NK-92 treated with Interleukin-12 subunit alpha and Interleukin-12 subunit beta, amount 100 ng/mL, for 24 hours (cell line): ENCODE results near the gene TAAR8.
"Not testable (repeated sequence)": the region's sequence is repeated elsewhere in the genome, so short reads cannot be mapped to it uniquely, and the experiment has no call there.

Source experiments
- DNase-seq: peaks from one replicate; lab custom pipeline; 2025; lab: John Stamatoyannopoulos, UW

TAAR8 gene

GRCh38 chr6:132548746-132549463 lies 3.6 kb upstream of the TAAR8 start:
- DNase-seq, result no peak

GRCh38 chr6:132551214-132551613 lies 1.3 kb upstream of the TAAR8 start:
- DNase-seq, result no peak

- DNase-seq, result not testable (repeated sequence)
Measured at GRCh38 chr6:132560087-132560486, 7.6 kb downstream of the TAAR8 start.

GRCh38 chr6:132566404-132566803 lies 13.9 kb downstream of the TAAR8 start:
- no peak for DNase-seq

- no peak for DNase-seq
Measured at GRCh38 chr6:132567566-132567965, 15.1 kb downstream of the TAAR8 start.

GRCh38 chr6:132568611-132569010 lies 16.1 kb downstream of the TAAR8 start:
- no peak for DNase-seq

GRCh38 chr6:132569170-132569569 lies 16.7 kb downstream of the TAAR8 start:
- DNase-seq, result no peak

GRCh38 chr6:132570221-132570777 lies 17.8 kb downstream of the TAAR8 start, which contains the start of gene TAAR6:
Gene TAAR6 (plus strand): TSS chr6:132570322. CDS start chr6:132570322, 0 bp downstream.
- no peak for DNase-seq

GRCh38 chr6:132571774-132572173 lies 19.3 kb downstream of the TAAR8 start:
- DNase-seq, result no peak

- no peak for DNase-seq
Measured at GRCh38 chr6:132584698-132585097, 32.2 kb downstream of the TAAR8 start.

GRCh38 chr6:132587424-132587823 lies 35.0 kb downstream of the TAAR8 start:
- DNase-seq, result no peak

- DNase-seq, result no peak
Measured at GRCh38 chr6:132589454-132589853, 37.0 kb downstream of the TAAR8 start, which contains the start of gene TAAR5. Gene TAAR5 (minus strand): TSS chr6:132589741. CDS start chr6:132589686, 55 bp downstream.

GRCh38 chr6:132590362-132590761 lies 37.9 kb downstream of the TAAR8 start:
- no peak for DNase-seq

GRCh38 chr6:132592855-132593254 lies 40.4 kb downstream of the TAAR8 start:
- no peak for DNase-seq

- no peak for DNase-seq
Measured at GRCh38 chr6:132596201-132596600, 43.7 kb downstream of the TAAR8 start.

GRCh38 chr6:132598473-132598872 lies 46.0 kb downstream of the TAAR8 start:
- no peak for DNase-seq

GRCh38 chr6:132600900-132601299 lies 48.4 kb downstream of the TAAR8 start:
- DNase-seq, result not testable (repeated sequence)
